ENCODE measurements around the gene EML2. TPM values are rescaled to one million over a fixed set of nuclear protein-coding genes. Genes with fewer than 3 reads are reported as not detected.

EML2 gene
- total and polyA plus RNA-seq, 2 donors = 19.3 to 55.2 TPM

DNA sequence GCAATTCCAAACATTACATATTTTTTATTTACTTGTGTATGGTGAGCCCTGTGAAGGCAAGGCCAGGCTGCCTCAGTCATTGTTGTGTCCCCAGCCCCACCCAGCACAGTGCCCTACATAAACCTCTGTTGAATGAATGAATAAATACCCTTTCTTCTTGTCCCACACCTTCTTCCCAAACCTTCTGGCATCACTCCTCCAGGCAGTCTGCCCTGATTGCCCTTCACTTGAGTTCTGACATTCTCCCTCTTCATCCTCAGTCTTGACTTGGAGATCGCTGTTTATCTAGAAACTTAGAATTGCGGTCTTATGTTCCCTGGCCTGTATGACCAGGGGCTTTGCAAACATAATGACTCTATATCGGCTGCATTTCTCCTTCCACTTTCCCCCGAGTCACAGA is 49.4 kb downstream of the EML2 start:
- Histone ChIP-seq H3K9me3 (ENCODE audit: control insufficient read depth in 2 of 2, insufficient read depth in 1 of 2, low read length in 1 of 2) (peaks cover 3 to 6% of the 10 kb centered on the region in 2 donors), H3K4me3 (ENCODE audit: low read length in 2 of 2) (no peak overlapping the region), H3K36me3 (ENCODE audit: control insufficient read depth in 2 of 2, insufficient read depth in 2 of 2, low read length in 1 of 2) (no peaks in the 10 kb centered on the region), H3K27me3 (ENCODE audit: control insufficient read depth in 2 of 2, insufficient read depth in 1 of 2, low read length in 1 of 2) (peaks cover 9 to 54% of the 10 kb centered on the region in 2 donors), H3K27ac (ENCODE audit: low read depth in 1 of 2, low read length in 1 of 2) (no peak overlapping the region), H3K4me1 (ENCODE audit: control insufficient read depth in 2 of 2, insufficient read depth in 2 of 2, low read length in 2 of 2) (peaks cover 5 to 7% of the 10 kb centered on the region in 2 donors)
- 95% methylated on average over 4 of the region's 4 CpGs for WGBS
- no peak for DNase-seq (ENCODE audit: low read depth in 6 of 9, low spot score in 9 of 9)

DNA sequence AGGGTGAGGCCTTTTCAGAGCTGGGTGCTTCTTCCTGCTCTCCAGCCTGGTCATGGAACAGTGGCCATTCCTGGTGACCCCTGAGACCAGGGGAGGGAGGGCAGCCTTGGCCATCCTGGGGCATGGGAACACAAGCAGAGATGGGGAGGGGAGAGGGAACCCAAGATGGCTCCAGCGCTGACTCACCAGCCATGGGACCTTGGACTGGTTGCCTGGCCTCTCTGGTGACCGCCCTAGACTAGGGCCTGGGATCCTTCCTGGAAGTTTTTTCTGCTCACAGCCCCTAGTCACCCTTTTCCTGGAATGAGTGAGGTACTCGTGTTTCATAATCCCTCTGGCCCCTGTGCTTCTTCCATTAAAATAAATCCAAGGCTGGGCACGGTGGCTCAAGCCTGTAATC is 51.3 kb downstream of the EML2 start:
- no peaks in the 10 kb centered on the region for H3K36me3 ChIP-seq (ENCODE audit: control insufficient read depth in 2 of 2, insufficient read depth in 2 of 2, low read length in 1 of 2)
- 89% methylated on average over 4 of the region's 4 CpGs for WGBS
- no peak overlapping the region for H3K4me3 ChIP-seq (ENCODE audit: low read length in 2 of 2)
- no peak for DNase-seq (ENCODE audit: low read depth in 6 of 9, low spot score in 9 of 9)
- H3K27me3 ChIP-seq (ENCODE audit: control insufficient read depth in 2 of 2, insufficient read depth in 1 of 2, low read length in 1 of 2) = peaks cover 9 to 49% of the 10 kb centered on the region in 2 donors
- no peak overlapping the region for H3K27ac ChIP-seq (ENCODE audit: low read depth in 1 of 2, low read length in 1 of 2)
- peaks cover 9 to 12% of the 10 kb centered on the region in 2 donors for H3K4me1 ChIP-seq (ENCODE audit: control insufficient read depth in 2 of 2, insufficient read depth in 2 of 2, low read length in 2 of 2)
- peaks cover 3 to 6% of the 10 kb centered on the region in 2 donors for H3K9me3 ChIP-seq (ENCODE audit: control insufficient read depth in 2 of 2, insufficient read depth in 1 of 2, low read length in 1 of 2)

- no peak for DNase-seq (ENCODE audit: low read depth in 6 of 9, low spot score in 9 of 9)
- peaks cover 0 to 22% of the 10 kb centered on the region in 2 donors for H3K27me3 ChIP-seq (ENCODE audit: control insufficient read depth in 2 of 2, insufficient read depth in 1 of 2, low read length in 1 of 2)
- H3K27ac ChIP-seq (ENCODE audit: low read depth in 1 of 2, low read length in 1 of 2) = peak overlapping the region; percentile 77 to 94
- peak overlapping the region; percentile 88 to 94 for H3K4me3 ChIP-seq (ENCODE audit: low read length in 2 of 2)
- peaks cover 9 to 12% of the 10 kb centered on the region in 2 donors for H3K4me1 ChIP-seq (ENCODE audit: control insufficient read depth in 2 of 2, insufficient read depth in 2 of 2, low read length in 2 of 2)
- peaks cover 2 to 3% of the 10 kb centered on the region in 2 donors for H3K36me3 ChIP-seq (ENCODE audit: control insufficient read depth in 2 of 2, insufficient read depth in 2 of 2, low read length in 1 of 2)
- WGBS = 26% methylated on average over 7 of the region's 7 CpGs
- peaks cover 0 to 2% of the 10 kb centered on the region in 2 donors for H3K9me3 ChIP-seq (ENCODE audit: control insufficient read depth in 2 of 2, insufficient read depth in 1 of 2, low read length in 1 of 2)
Observed at GRCh38 chr19:45585158-45585577, 54.0 kb downstream of the EML2 start.

DNA sequence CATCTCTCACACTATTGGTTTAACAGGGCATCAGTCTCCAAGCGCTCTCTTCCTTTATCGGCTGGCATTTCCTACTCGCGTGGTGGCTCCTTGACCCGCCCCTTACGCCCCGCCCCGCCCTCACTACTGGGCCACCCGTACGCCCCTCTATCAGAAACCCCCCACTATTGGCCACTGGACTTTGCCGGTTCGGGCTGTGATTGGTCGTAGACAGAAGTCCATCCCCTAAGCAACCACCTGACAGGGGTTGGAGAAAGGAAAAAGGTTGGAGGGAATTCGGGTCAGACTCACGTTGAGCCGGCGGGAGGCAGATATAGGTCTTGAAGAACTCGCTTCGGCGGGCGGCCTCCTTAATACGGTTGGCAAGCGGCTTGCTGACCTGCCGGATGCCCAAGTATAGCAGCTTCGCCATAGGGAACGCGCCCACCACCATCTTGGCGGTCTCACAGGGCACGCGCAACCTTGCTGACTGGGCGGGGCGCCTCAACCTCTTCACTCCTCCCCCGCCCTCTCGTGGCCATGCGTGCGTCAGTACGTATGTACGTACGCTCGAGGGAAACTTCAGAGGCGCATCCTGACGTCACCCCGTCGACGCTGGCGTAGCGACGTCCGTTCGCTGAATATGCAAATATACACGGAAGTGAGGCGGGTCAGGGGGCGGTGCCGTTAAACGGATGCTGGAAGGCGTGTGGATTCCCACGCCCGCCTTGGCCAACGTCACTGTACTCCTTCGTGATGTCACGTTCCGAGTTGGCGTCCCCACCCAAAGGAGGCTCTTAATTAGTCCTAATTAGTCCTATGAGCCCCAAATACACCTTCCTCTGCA is 54.7 kb downstream of the EML2 start, which contains the start of gene OPA3:
Gene OPA3 (minus strand): TSS at position 471 of the 826 bp plus-strand sequence. CDS start 38 bp downstream, at position 433.
- peaks cover 0 to 2% of the 10 kb centered on the region in 2 donors for H3K9me3 ChIP-seq (ENCODE audit: control insufficient read depth in 2 of 2, insufficient read depth in 1 of 2, low read length in 1 of 2)
- WGBS = under 1% methylated on average over 63 of the region's 63 CpGs
- peak within 1 kb of the TSS; percentile 99 for H3K27ac ChIP-seq (ENCODE audit: low read depth in 1 of 2, low read length in 1 of 2)
- peaks cover 9 to 12% of the 10 kb centered on the region in 2 donors for H3K4me1 ChIP-seq (ENCODE audit: control insufficient read depth in 2 of 2, insufficient read depth in 2 of 2, low read length in 2 of 2)
- H3K27me3 ChIP-seq (ENCODE audit: control insufficient read depth in 2 of 2, insufficient read depth in 1 of 2, low read length in 1 of 2) = peaks cover 0 to 18% of the 10 kb centered on the region in 2 donors
- peaks cover 2 to 3% of the 10 kb centered on the region in 2 donors for H3K36me3 ChIP-seq (ENCODE audit: control insufficient read depth in 2 of 2, insufficient read depth in 2 of 2, low read length in 1 of 2)
- DNase-seq (ENCODE audit: low read depth in 6 of 9, low spot score in 9 of 9) = peak; percentile 99 to 100 (median 100)
- H3K4me3 ChIP-seq (ENCODE audit: low read length in 2 of 2) = peak within 1 kb of the TSS; percentile 88 to 94

DNA sequence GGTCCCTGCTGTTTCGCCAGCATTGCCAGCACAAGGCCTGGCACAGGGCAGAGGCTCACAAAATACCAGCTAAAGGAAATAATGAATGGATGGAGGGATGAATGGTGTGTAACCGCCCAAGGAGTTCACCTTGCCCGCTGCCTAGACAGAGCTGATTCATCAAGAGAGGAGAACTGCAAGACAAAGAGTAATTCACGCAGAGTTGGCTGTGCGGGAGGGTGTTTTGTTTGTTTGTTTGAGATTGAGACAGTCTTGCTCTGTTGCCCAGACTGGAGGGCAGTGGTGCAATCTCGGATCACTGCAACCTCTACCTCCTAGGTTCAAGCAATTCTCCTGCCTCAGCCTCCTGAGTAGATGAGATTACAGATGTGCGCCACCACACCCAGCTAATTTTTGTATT is 57.6 kb downstream of the EML2 start:
- peaks cover 2 to 3% of the 10 kb centered on the region in 2 donors for H3K36me3 ChIP-seq (ENCODE audit: control insufficient read depth in 2 of 2, insufficient read depth in 2 of 2, low read length in 1 of 2)
- no peaks in the 10 kb centered on the region for H3K9me3 ChIP-seq (ENCODE audit: control insufficient read depth in 2 of 2, insufficient read depth in 1 of 2, low read length in 1 of 2)
- no peak for DNase-seq (ENCODE audit: low read depth in 6 of 9, low spot score in 9 of 9)
- peaks cover 0 to 3% of the 10 kb centered on the region in 2 donors for H3K27me3 ChIP-seq (ENCODE audit: control insufficient read depth in 2 of 2, insufficient read depth in 1 of 2, low read length in 1 of 2)
- H3K27ac ChIP-seq (ENCODE audit: low read depth in 1 of 2, low read length in 1 of 2) = no peak overlapping the region
- H3K4me3 ChIP-seq (ENCODE audit: low read length in 2 of 2) = no peak overlapping the region
- peaks cover 9 to 12% of the 10 kb centered on the region in 2 donors for H3K4me1 ChIP-seq (ENCODE audit: control insufficient read depth in 2 of 2, insufficient read depth in 2 of 2, low read length in 2 of 2)
- over 99% methylated on average over 7 of the region's 7 CpGs for WGBS

GRCh38 chr19:45578861-45579260 is 60.3 kb downstream of the EML2 start:
- 95% methylated on average over 5 of the region's 5 CpGs for WGBS

DNA sequence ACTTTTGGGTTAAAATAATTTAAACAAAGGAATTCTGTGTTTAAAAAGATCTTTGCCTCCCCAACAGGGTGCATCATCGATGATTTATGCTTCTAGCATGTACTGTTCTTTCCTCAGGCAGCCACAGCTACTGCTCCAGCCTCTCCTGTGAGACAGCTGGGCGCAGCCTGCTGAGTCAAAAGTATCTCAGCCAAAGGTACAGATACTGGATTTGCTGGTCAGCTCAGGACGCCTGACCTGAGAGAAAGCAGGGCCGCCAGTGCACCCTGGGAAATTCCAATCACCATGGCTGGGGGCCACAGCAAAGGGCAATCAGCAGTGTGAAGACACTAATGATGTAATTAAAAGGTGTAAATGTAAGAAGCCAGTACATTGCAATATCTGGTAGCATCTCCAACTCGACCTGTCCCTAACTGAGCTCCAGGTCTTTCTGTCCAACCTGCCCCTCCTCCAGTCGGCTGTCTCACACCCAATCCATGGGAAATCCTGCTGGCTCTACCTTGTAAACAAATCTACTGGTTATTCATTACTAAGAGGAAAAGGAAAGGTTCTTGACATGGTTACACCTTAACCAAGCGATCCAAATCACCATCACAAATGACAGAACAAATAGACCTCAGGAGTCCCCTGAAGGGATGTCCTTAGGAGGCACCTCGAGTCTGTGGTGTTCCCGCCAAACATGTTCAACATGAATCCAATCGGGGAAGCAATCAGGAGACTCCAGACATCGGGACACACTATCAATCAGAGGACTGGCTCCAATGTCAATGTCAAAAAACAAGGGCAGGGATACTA is 61.9 kb downstream of the EML2 start:
- Histone ChIP-seq H3K27me3 (ENCODE audit: control insufficient read depth in 2 of 2, insufficient read depth in 1 of 2, low read length in 1 of 2) (no peaks in the 10 kb centered on the region), H3K4me3 (ENCODE audit: low read length in 2 of 2) (no peak overlapping the region), H3K27ac (ENCODE audit: low read depth in 1 of 2, low read length in 1 of 2) (peak overlapping the region in 1 of 2 donors; percentile 31), H3K4me1 (ENCODE audit: control insufficient read depth in 2 of 2, insufficient read depth in 2 of 2, low read length in 2 of 2) (no peaks in the 10 kb centered on the region), H3K9me3 (ENCODE audit: control insufficient read depth in 2 of 2, insufficient read depth in 1 of 2, low read length in 1 of 2) (no peaks in the 10 kb centered on the region), H3K36me3 (ENCODE audit: control insufficient read depth in 2 of 2, insufficient read depth in 2 of 2, low read length in 1 of 2) (peaks cover 5% of the 10 kb centered on the region in 2 donors)
- DNase-seq (ENCODE audit: low read depth in 6 of 9, low spot score in 9 of 9) = no peak
- 84% methylated on average over 11 of the region's 11 CpGs for WGBS

More at GRCh38 chr19:45578861-45579260, 60.3 kb downstream of the EML2 start:
- Histone ChIP-seq H3K27ac (ENCODE audit: low read depth in 1 of 2, low read length in 1 of 2) (no peak overlapping the region), H3K9me3 (ENCODE audit: control insufficient read depth in 2 of 2, insufficient read depth in 1 of 2, low read length in 1 of 2) (no peaks in the 10 kb centered on the region), H3K36me3 (ENCODE audit: control insufficient read depth in 2 of 2, insufficient read depth in 2 of 2, low read length in 1 of 2) (peaks cover 3 to 6% of the 10 kb centered on the region in 2 donors), H3K27me3 (ENCODE audit: control insufficient read depth in 2 of 2, insufficient read depth in 1 of 2, low read length in 1 of 2) (no peaks in the 10 kb centered on the region), H3K4me1 (ENCODE audit: control insufficient read depth in 2 of 2, insufficient read depth in 2 of 2, low read length in 2 of 2) (peaks cover 3% of the 10 kb centered on the region in 2 donors), H3K4me3 (ENCODE audit: low read length in 2 of 2) (no peak overlapping the region)
- no peak for DNase-seq (ENCODE audit: low read depth in 6 of 9, low spot score in 9 of 9)

DNA sequence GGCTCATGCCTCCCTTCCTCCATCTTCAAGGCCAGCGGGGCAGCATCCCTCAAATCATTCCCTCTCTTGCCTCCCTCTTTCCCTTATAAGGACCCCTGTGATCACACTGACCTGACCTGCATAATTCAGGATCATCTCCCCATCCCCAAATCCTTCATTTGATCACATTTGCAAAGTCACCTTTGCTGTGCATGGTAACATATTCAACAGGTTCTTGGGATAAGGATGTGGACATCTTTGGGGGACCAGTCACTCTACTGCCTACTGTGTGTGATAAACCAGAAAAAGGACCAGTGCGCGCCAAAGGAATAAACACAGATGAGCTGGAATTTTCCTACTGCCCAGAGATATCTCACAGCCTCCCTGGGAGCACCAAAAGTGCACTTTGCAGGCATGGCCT is 62.5 kb downstream of the EML2 start:
- no peaks in the 10 kb centered on the region for H3K4me1 ChIP-seq (ENCODE audit: control insufficient read depth in 2 of 2, insufficient read depth in 2 of 2, low read length in 2 of 2)
- H3K4me3 ChIP-seq (ENCODE audit: low read length in 2 of 2) = no peak overlapping the region
- no peaks in the 10 kb centered on the region for H3K9me3 ChIP-seq (ENCODE audit: control insufficient read depth in 2 of 2, insufficient read depth in 1 of 2, low read length in 1 of 2)
- 70% methylated on average over 3 of the region's 3 CpGs for WGBS
- no peak for DNase-seq (ENCODE audit: low read depth in 6 of 9, low spot score in 9 of 9)
- H3K36me3 ChIP-seq (ENCODE audit: control insufficient read depth in 2 of 2, insufficient read depth in 2 of 2, low read length in 1 of 2) = peaks cover 4 to 5% of the 10 kb centered on the region in 2 donors
- H3K27ac ChIP-seq (ENCODE audit: low read depth in 1 of 2, low read length in 1 of 2) = no peak overlapping the region
- no peaks in the 10 kb centered on the region for H3K27me3 ChIP-seq (ENCODE audit: control insufficient read depth in 2 of 2, insufficient read depth in 1 of 2, low read length in 1 of 2)

- no peak for DNase-seq (ENCODE audit: low read depth in 6 of 9, low spot score in 9 of 9)
- H3K4me3 ChIP-seq (ENCODE audit: low read length in 2 of 2) = no peak overlapping the region
- H3K9me3 ChIP-seq (ENCODE audit: control insufficient read depth in 2 of 2, insufficient read depth in 1 of 2, low read length in 1 of 2) = no peaks in the 10 kb centered on the region
- H3K27me3 ChIP-seq (ENCODE audit: control insufficient read depth in 2 of 2, insufficient read depth in 1 of 2, low read length in 1 of 2) = no peaks in the 10 kb centered on the region
- no peaks in the 10 kb centered on the region for H3K4me1 ChIP-seq (ENCODE audit: control insufficient read depth in 2 of 2, insufficient read depth in 2 of 2, low read length in 2 of 2)
- peaks cover 3 to 6% of the 10 kb centered on the region in 2 donors for H3K36me3 ChIP-seq (ENCODE audit: control insufficient read depth in 2 of 2, insufficient read depth in 2 of 2, low read length in 1 of 2)
- no peak overlapping the region for H3K27ac ChIP-seq (ENCODE audit: low read depth in 1 of 2, low read length in 1 of 2)
- 98% methylated on average over 5 of the region's 5 CpGs for WGBS
Observed at GRCh38 chr19:45575216-45575615, 64.0 kb downstream of the EML2 start.
